Body of pancreas (tissue), 4 donors: Measurements from ENCODE around the gene RBPJL.

Experiments
- POLR2A ChIP-seq, 3 donors: fragments of 450-650 bp; IDR thresholded peaks; one replicate each; pipeline ENCODE4 v1.6.1; 2016; ENCODE audit warnings: antibody characterized with exemption in 3 of 3, mild to moderate bottlenecking in 2 of 3
- TF ChIP-seq, protein P1 (sequence below), 7 experiments: fragments of 450-650 bp in 4 of 7; fragments of 200-600 bp in 3 of 7; sonication (generic) in 3 of 7; IDR thresholded peaks; one replicate each; pipeline ENCODE4 v1.5.1; 2016 to 2019; ENCODE audit warnings: antibody characterized with exemption in 7 of 7

DNA sequence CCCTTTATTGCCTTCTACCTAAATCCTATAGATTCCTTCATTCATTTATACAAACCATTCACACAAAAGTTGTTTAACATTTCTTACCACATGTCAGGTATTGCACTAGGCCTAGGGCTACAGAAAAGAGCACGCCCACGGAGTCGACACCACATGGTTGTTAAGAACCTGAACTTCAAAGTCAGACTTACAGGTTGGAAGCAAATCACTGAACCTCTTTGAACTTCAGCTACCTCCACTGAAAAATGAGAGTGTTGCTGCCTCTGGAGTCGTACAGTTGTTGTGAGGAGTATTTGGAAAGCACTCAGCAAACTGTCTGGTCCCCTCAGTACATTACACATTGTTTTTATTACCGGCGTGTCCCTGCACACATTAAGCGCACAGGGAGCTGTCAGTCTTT is 48.9 kb upstream of the RBPJL start:
- TF ChIP-seq, protein P1, sequence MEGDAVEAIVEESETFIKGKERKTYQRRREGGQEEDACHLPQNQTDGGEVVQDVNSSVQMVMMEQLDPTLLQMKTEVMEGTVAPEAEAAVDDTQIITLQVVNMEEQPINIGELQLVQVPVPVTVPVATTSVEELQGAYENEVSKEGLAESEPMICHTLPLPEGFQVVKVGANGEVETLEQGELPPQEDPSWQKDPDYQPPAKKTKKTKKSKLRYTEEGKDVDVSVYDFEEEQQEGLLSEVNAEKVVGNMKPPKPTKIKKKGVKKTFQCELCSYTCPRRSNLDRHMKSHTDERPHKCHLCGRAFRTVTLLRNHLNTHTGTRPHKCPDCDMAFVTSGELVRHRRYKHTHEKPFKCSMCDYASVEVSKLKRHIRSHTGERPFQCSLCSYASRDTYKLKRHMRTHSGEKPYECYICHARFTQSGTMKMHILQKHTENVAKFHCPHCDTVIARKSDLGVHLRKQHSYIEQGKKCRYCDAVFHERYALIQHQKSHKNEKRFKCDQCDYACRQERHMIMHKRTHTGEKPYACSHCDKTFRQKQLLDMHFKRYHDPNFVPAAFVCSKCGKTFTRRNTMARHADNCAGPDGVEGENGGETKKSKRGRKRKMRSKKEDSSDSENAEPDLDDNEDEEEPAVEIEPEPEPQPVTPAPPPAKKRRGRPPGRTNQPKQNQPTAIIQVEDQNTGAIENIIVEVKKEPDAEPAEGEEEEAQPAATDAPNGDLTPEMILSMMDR (IDR thresholded peaks at IDR 0.05): no peak
- no peak for TF ChIP-seq POLR2A (IDR thresholded peaks at IDR 0.05)
